HepG2 (cell line): Measurements from ENCODE around the gene MAP3K5. TPM values are rescaled to one million over a fixed set of nuclear protein-coding genes. Genes with fewer than 3 reads are reported as not detected.

Experiments used
- ATAC-seq: fragments of 200-7000 bp; cut with Tn5 transposase; 3 replicates; pipeline ENCODE4 v1.9.1; 2020; ENCODE audit warnings: mild to moderate bottlenecking, moderate library complexity
- BruUV-seq: library from RNA; stranded (reverse); fragments of 400-500 nt; replicated peaks from 2 replicates; lab custom pipeline; 2021; lab: Mats Ljungman, UMichigan
- CTCF ChIA-PET: fragments of 300-600 bp; formaldehyde crosslinking; extraction: SDS; loops from one replicate; lab custom pipeline; 2021; ENCODE audit warnings: low total read pairs, inconsistent platforms, low intra/inter-chr PET ratio; lab: Yijun Ruan, JAX
- POLR2A ChIA-PET: fragments of 350-600 bp; sonication (Branson Sonifier 250); formaldehyde crosslinking; loops from one replicate; lab custom pipeline; 2020; ENCODE audit warnings: antibody characterized with exemption, inconsistent platforms; lab: Yijun Ruan, JAX
- DNase-seq: peaks from one replicate; pipeline ENCODE4 v3.0.0-alpha.2; 2015; ENCODE audit warnings: low spot score
- FAIRE-seq: peaks from 3 replicates; lab custom pipeline; 2011; peaks lifted over from hg19 to GRCh38; lab: Jason Lieb, UNC
- H2AFZ ChIP-seq: one replicate; pipeline ENCODE4 v1.6.1; 2011; ENCODE audit warnings: low read length, inconsistent platforms
- H3K27ac ChIP-seq: fragments of 300-600 bp; 3 replicates; pipeline ENCODE4 v1.8.0; 2011; ENCODE audit warnings: mixed run types, mild to moderate bottlenecking, mixed read lengths, low read length, inconsistent platforms; ENCODE audit not compliant: insufficient read depth; ENCODE audit errors: extremely low read length
- H3K27me3 ChIP-seq, 2 experiments: fragments of 200-600 bp in 1 of 2; 2 replicates in 1 of 2; 3 replicates in 1 of 2; pipeline versions ENCODE4 v1.6.0 to v1.8.0; 2011; ENCODE audit warnings: low read length in 2 of 2, mild to moderate bottlenecking in 2 of 2, moderate library complexity in 2 of 2, inconsistent platforms in 1 of 2; ENCODE audit not compliant: insufficient read depth in 2 of 2, control insufficient read depth in 1 of 2
- H3K36me3 ChIP-seq, 2 experiments: fragments of 200-600 bp in 1 of 2; replicated peaks in 1 of 2; 2 replicates in 1 of 2; 3 replicates in 1 of 2; pipeline versions ENCODE4 v1.5.1 to v1.8.0; 2011; ENCODE audit warnings: low read length in 2 of 2, inconsistent platforms in 1 of 2; ENCODE audit not compliant: insufficient read depth in 2 of 2, control insufficient read depth in 1 of 2
- H3K4me1 ChIP-seq: 2 replicates; pipeline ENCODE4 v1.5.1; 2012; ENCODE audit warnings: low read length, inconsistent platforms; ENCODE audit not compliant: insufficient read depth
- H3K4me2 ChIP-seq: 2 replicates; pipeline ENCODE4 v1.6.0; 2011; ENCODE audit warnings: low read depth, low read length, inconsistent platforms
- H3K4me3 ChIP-seq, 3 experiments: fragments of 200-600 bp in 1 of 3; sonication (generic), shearing (Covaris generic) in 1 of 3; replicated peaks in 1 of 3; 2 replicates each; pipeline ENCODE4 v1.5.1; 2011 to 2016; ENCODE audit warnings: low read length in 3 of 3, inconsistent platforms in 2 of 3, low read depth in 2 of 3, mild to moderate bottlenecking in 2 of 3, control low read depth in 1 of 3, mixed read lengths in 1 of 3; ENCODE audit not compliant: insufficient read depth in 1 of 3
- H3K79me2 ChIP-seq: one replicate; pipeline ENCODE4 v1.6.1; 2011; ENCODE audit warnings: low read length, inconsistent platforms; ENCODE audit not compliant: insufficient read depth
- H3K9ac ChIP-seq: 2 replicates; pipeline ENCODE4 v1.6.0; 2011; ENCODE audit warnings: mild to moderate bottlenecking, low read depth, low read length, inconsistent platforms; ENCODE audit not compliant: insufficient read depth
- H3K9me3 ChIP-seq: 2 replicates; pipeline ENCODE4 v1.5.1; 2012; ENCODE audit warnings: mild to moderate bottlenecking, low read length
- H4K20me1 ChIP-seq: 2 replicates; pipeline ENCODE4 v1.6.0; 2011; ENCODE audit warnings: inconsistent platforms, mild to moderate bottlenecking, low read length, moderate library complexity; ENCODE audit not compliant: insufficient read depth
- CHD4 ChIP-seq: fragments of 200-600 bp; sonication (generic); IDR thresholded peaks from 2 replicates; pipeline ENCODE4 v1.7.0; 2017; ENCODE audit warnings: mild to moderate bottlenecking, low read length, borderline replicate concordance
- HMGXB4 ChIP-seq, 2 experiments: sonication (generic) in 1 of 2; formaldehyde crosslinking in 1 of 2; IDR thresholded peaks; 2 replicates each; pipeline versions ENCODE4 v1.4.0 to v1.6.1; 2018 to 2020; ENCODE audit warnings: missing genetic modification reagents in 2 of 2, borderline replicate concordance in 1 of 2, low read depth in 1 of 2, mild to moderate bottlenecking in 1 of 2, missing biosample characterization in 1 of 2
- HOXA3 ChIP-seq: sonication (generic); formaldehyde crosslinking; IDR thresholded peaks from 2 replicates; pipeline ENCODE4 v1.5.0; 2020; ENCODE audit warnings: missing genetic modification reagents
- NONO ChIP-seq, 2 experiments: fragments of 450-650 bp in 1 of 2; sonication (generic) in 1 of 2; formaldehyde crosslinking in 1 of 2; IDR thresholded peaks in 1 of 2; conservative IDR thresholded peaks in 1 of 2; 2 replicates each; pipeline versions ENCODE4 v1.6.1 to v1.8.0; 2017 to 2022; ENCODE audit warnings: mild to moderate bottlenecking in 1 of 2, missing genetic modification reagents in 1 of 2, moderate library complexity in 1 of 2
- NR3C1 ChIP-seq: sonication (generic); formaldehyde crosslinking; IDR thresholded peaks from 2 replicates; pipeline ENCODE4 v1.4.0; 2020; ENCODE audit warnings: missing genetic modification reagents
- POGZ ChIP-seq: sonication (generic); formaldehyde crosslinking; IDR thresholded peaks from 2 replicates; pipeline ENCODE4 v1.4.0; 2020; ENCODE audit warnings: mild to moderate bottlenecking, missing genetic modification reagents
- SMAD1 ChIP-seq: sonication (generic); formaldehyde crosslinking; IDR thresholded peaks from 2 replicates; pipeline ENCODE4 v1.4.0; 2020; ENCODE audit warnings: missing genetic modification reagents, low read depth, mild to moderate bottlenecking, borderline replicate concordance
- YEATS4 ChIP-seq: sonication (generic); formaldehyde crosslinking; IDR thresholded peaks from 2 replicates; pipeline ENCODE4 v1.4.0; 2020; ENCODE audit warnings: missing genetic modification reagents, borderline replicate concordance
- ZBED4 ChIP-seq: sonication (generic); formaldehyde crosslinking; IDR thresholded peaks from 2 replicates; pipeline ENCODE4 v1.4.0; 2020; ENCODE audit warnings: missing genetic modification reagents, borderline replicate concordance
- ZBTB38 ChIP-seq: sonication (generic); formaldehyde crosslinking; IDR thresholded peaks from 2 replicates; pipeline ENCODE4 v1.5.1; 2020; ENCODE audit warnings: mild to moderate bottlenecking, missing genetic modification reagents
- ZBTB43 ChIP-seq: sonication (generic); formaldehyde crosslinking; conservative IDR thresholded peaks from 2 replicates; pipeline ENCODE4 v1.4.0; 2020; ENCODE audit warnings: missing genetic modification reagents
- ZMYM4 ChIP-seq: sonication (generic); formaldehyde crosslinking; IDR thresholded peaks from 2 replicates; pipeline ENCODE4 v1.8.1; 2023; ENCODE audit warnings: mild to moderate bottlenecking, missing genetic modification reagents
- ZNF263 ChIP-seq: sonication (generic); formaldehyde crosslinking; IDR thresholded peaks from 2 replicates; pipeline ENCODE4 v1.4.0; 2020; ENCODE audit warnings: missing genetic modification reagents
- ZNF841 ChIP-seq: sonication (generic); formaldehyde crosslinking; IDR thresholded peaks from 2 replicates; pipeline ENCODE4 v1.8.1; 2023; ENCODE audit warnings: missing genetic modification reagents, borderline replicate concordance
- WGBS: methylation state at CpG from one replicate; pipeline ENCODE4 v1.1.6; 2017; ENCODE audit warnings: low lambda C conversion rate; 5-methylcytosine and 5-hydroxymethylcytosine counted together
- in situ Hi-C: cut with HindIII; loops from 2 replicates; pipeline ENCODE4 v1.10.0; 2017; ENCODE audit warnings: low pct_unique_long_range_greater_than_20kb; ENCODE audit not compliant: extremely low pct_ligation_motif_present
- intact Hi-C: fragments of 100-400 bp; cut with micrococcal nuclease; formaldehyde crosslinking; loops from one replicate; pipeline ENCODE4 v1.10.0; 2022; ENCODE audit not compliant: unreplicated experiment
- polyA plus RNA-seq, 8 experiments: library from polyadenylated mRNA; depleted of rRNA in 3 of 8; stranded (reverse) in 7 of 8; unstranded in 1 of 8; fragments of >200 nt; fragmentation: Illumina TruSeq in 4 of 8; extraction: Trizol in 4 of 8; gene quantifications; 2 replicates each; pipeline versions ENCODE4 v1.2.1 to v1.2.3, GENCODE V29; 2011 to 2016; ENCODE audit warnings: low read depth in 4 of 8, missing spikeins in 1 of 8, mixed read lengths in 1 of 8; ENCODE audit not compliant: insufficient read depth in 1 of 8
- total RNA-seq, 5 experiments: library from RNA; depleted of rRNA; stranded (reverse); fragments of >200 nt; fragmentation: Illumina TruSeq; extraction: Trizol; gene quantifications; 2 replicates each; pipeline ENCODE4 v1.2.3, GENCODE V29; 2016; ENCODE audit warnings: low read depth in 1 of 5

Gene MAP3K5
- total and polyA plus RNA-seq, 2 of the 13 experiments (the other 11 are each of a cell fraction or from before 2014, with no cell fraction given) = not detected

GRCh38 chr6:136551103-136551502, 241.2 kb downstream of the MAP3K5 start (continued):
- TF ChIP-seq ZNF841 (CRISPR knock-in tag) = no peak
- no peak for TF ChIP-seq CHD4

- Histone ChIP-seq H3K4me2 (peak within 1 kb of the TSS; percentile 62), H3K36me3 (no peaks in the 10 kb centered on the region), H3K4me1 (no peaks in the 10 kb centered on the region), H3K27me3 (peaks cover 7 to 40% of the 10 kb centered on the region in 2 experiments; a peak in 4 of 5 replicates), H3K9me3 (no peaks in the 10 kb centered on the region), H3K27ac (no peak within 1 kb of the TSS), H4K20me1 (no peaks in the 10 kb centered on the region), H3K4me3 (peak within 1 kb of the TSS in 2 of 3 experiments; percentile 49 to 65; a peak in 4 of 6 replicates), H3K9ac (no peak within 1 kb of the TSS), H2AFZ (no peak within 1 kb of the TSS), H3K79me2 (no peaks in the 10 kb centered on the region)
- FAIRE-seq = no peak
- in situ Hi-C loops (no loop called here), intact Hi-C loops (no loop called here)
- no peak for DNase-seq
- CTCF ChIA-PET = no interaction called here
- peak; percentile 85 for ATAC-seq
- BruUV-seq = no TSS peak
- 22% methylated on average over 36 of the region's 79 CpGs for WGBS
- POLR2A ChIA-PET = no interaction called here
- TF ChIP-seq SMAD1 (0 out of 2 replicates have a peak, but pooled peaks have one; percentile 45), HMGXB4 (CRISPR knock-in tag; IDR thresholded peaks at IDR 0.05; ENCODE audit: borderline replicate concordance in 1 of 2, low read depth in 1 of 2) (peak; percentile 23 to 41; a peak in 1 of 4 replicates), ZBTB38 (CRISPR knock-in tag) (peak; percentile 63; the same call in 1 of the 2 replicates), ZBED4 (0 out of 2 replicates have a peak, but pooled peaks have one; percentile 64), HOXA3 (CRISPR knock-in tag) (peak; percentile 45; the same call in 1 of the 2 replicates), NONO (IDR thresholded peaks at IDR 0.05) (no peak), NONO (CRISPR knock-in tag; conservative IDR thresholded peaks at IDR 0.05) (0 out of 2 replicates have a peak, but pooled peaks have one; percentile 46), POGZ (0 out of 2 replicates have a peak, but pooled peaks have one; percentile 16), ZMYM4 (0 out of 2 replicates have a peak, but pooled peaks have one; percentile 51), NR3C1 (no peak), YEATS4 (CRISPR knock-in tag) (0 out of 2 replicates have a peak, but pooled peaks have one; percentile 18), ZBTB43 (CRISPR knock-in tag) (no peak), ZNF263 (peak; percentile 6; the same call in 1 of the 2 replicates)
These were observed 241.8 kb downstream of the MAP3K5 start, which contains the start of gene MAP7 for GRCh38 chr6:136550330-136551071. TSS of gene MAP7 (minus strand) at chr6:136550422. CDS start at chr6:136550408, 14 bp downstream.
